ENCODE data around the gene MRRF. TPM values are rescaled to one million over a fixed set of nuclear protein-coding genes. Genes with fewer than 3 reads are reported as not detected.
A peak's percentile ranks its signal among the peaks of the same experiment; 100 is the strongest.

MRRF gene
- polyA plus RNA-seq, 1 experiment: 35.1 TPM

DNA sequence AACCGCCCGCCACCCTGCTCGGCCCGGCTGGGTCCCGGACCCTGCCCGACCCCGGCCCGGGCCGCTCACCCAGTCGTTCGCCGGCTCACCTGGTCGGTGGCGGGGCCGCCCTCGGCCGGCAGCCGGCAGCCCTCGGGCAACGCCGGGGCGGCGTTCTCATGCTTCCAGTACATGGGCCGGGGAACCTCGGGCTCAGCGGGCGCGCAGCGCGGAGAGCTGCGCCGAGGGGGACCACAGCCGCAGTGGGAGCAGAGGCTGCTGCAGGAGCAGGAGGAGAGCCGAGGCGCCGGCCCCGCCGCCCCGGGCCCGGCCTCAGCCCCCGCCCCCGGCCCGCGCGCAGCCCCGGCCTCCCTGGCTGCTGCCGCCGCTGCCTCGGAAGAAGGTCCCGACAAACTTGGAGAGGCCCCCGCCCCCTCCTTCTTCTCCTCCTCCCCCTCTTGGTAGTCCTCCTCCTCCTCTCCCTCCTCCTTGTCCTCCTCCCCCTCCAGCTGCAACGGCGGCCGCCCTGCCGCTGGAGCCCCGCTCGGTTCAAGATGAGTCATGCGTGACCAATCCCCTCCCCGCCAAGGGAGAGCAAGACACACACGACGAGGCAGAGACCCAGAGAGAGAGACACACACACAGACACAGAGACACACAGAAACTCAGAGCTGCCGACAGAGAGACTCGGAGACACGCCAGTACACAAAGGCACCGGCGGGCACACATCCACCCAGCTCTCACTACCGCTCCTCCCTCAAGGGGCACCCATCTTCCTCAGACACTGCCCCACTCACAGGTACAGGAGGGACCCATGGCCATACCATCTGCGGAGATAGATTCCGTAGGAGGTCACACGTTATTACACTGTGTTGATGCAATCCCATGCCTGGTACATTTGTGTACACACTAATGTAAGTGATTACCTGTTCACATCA lies 35.9 kb upstream of the MRRF start, which contains the start of gene LHX6:
Gene LHX6, minus strand, starts transcription at position 390 of the 917 bp plus-strand sequence. Its CDS starts 217 bp downstream, at position 173.
- H3K36me3 ChIP-seq (ENCODE audit: control insufficient read depth, insufficient read depth, low read length): no peaks in the 10 kb centered on the region
- CTCF ChIA-PET: interaction anchor here (0.6 to 1.2 kb wide), 3 partner anchors 16 to 224 kb away, joined by 3 to 4 read pairs (median 3); no protein-coding TSS in a partner anchor
- POLR2A ChIA-PET: interaction anchor here (0.6 kb wide), 1 partner anchor 122 kb away, joined by 3 read pairs; no protein-coding TSS in a partner anchor
- peaks cover 63% of the 10 kb centered on the region for H3K27me3 ChIP-seq (ENCODE audit: control insufficient read depth, insufficient read depth, low read length)
- H3K4me3 ChIP-seq (ENCODE audit: low read depth, low read length): peak within 1 kb of the TSS; percentile 8; the same call in 1 of the 2 replicates
- no peak for DNase-seq (ENCODE audit: low read depth)
- TF ChIP-seq, protein P1, sequence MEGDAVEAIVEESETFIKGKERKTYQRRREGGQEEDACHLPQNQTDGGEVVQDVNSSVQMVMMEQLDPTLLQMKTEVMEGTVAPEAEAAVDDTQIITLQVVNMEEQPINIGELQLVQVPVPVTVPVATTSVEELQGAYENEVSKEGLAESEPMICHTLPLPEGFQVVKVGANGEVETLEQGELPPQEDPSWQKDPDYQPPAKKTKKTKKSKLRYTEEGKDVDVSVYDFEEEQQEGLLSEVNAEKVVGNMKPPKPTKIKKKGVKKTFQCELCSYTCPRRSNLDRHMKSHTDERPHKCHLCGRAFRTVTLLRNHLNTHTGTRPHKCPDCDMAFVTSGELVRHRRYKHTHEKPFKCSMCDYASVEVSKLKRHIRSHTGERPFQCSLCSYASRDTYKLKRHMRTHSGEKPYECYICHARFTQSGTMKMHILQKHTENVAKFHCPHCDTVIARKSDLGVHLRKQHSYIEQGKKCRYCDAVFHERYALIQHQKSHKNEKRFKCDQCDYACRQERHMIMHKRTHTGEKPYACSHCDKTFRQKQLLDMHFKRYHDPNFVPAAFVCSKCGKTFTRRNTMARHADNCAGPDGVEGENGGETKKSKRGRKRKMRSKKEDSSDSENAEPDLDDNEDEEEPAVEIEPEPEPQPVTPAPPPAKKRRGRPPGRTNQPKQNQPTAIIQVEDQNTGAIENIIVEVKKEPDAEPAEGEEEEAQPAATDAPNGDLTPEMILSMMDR (IDR thresholded peaks at IDR 0.05; ENCODE audit: insufficient read depth, low read depth, low read length): no peak

DNA sequence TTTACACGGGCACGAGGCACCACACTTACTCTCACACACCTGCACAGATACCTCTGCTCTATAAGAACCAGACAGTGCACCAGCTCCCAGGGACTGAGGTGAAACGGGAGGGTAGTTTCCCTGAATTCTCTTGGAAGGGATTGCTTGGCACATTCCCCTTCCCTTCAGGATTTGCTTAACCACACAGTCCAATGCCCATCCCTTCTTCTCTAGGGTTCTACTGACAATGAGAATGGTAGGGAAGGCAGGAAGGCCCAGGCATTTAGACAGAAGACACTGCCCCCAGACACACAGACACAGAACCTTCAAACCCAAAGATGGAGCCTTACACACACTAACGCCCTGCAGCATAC lies 35.2 kb upstream of the MRRF start:
- Histone ChIP-seq H3K4me3 (ENCODE audit: low read depth, low read length) (no peak overlapping the region), H3K27me3 (ENCODE audit: control insufficient read depth, insufficient read depth, low read length) (peaks cover 59% of the 10 kb centered on the region), H3K36me3 (ENCODE audit: control insufficient read depth, insufficient read depth, low read length) (no peaks in the 10 kb centered on the region)
- DNase-seq (ENCODE audit: low read depth): no peak
- POLR2A ChIA-PET: no interaction called here
- TF ChIP-seq, protein P1 (IDR thresholded peaks at IDR 0.05; ENCODE audit: insufficient read depth, low read depth, low read length): no peak
- CTCF ChIA-PET: interaction anchor here (0.6 to 1.2 kb wide), 3 partner anchors 15 to 223 kb away, joined by 3 to 4 read pairs (median 3); no protein-coding TSS in a partner anchor

DNA sequence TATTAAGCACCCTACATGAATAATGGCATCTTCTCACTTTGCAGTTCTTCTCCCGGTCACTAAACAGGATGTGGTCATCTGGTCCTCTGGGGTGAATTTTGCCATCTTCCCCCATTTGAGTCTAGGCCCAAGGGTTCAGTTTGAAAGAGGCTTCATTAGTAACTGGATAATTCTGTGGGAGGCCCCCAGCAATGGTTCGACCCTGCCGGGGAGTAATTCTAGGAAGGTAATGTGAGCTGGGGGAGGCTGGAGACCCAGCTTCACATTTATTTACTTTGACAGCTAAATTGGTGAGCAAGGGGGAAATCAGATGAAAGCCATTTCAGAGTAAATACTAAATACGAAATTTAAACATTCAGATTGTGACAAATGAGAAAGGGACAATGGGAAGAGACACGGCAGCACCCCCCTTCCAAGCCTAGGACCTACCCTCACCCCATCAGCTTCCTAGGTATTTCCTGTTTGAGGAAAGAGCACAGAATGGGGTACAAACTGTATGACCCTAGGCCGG lies 31.8 kb upstream of the MRRF start:
- Histone ChIP-seq H3K36me3 (ENCODE audit: control insufficient read depth, insufficient read depth, low read length) (no peaks in the 10 kb centered on the region), H3K4me3 (ENCODE audit: low read depth, low read length) (no peak overlapping the region), H3K27me3 (ENCODE audit: control insufficient read depth, insufficient read depth, low read length) (peaks cover 27% of the 10 kb centered on the region)
- DNase-seq (ENCODE audit: low read depth): no peak
- POLR2A ChIA-PET: no interaction called here
- CTCF ChIA-PET: interaction anchor here (1.2 kb wide), 1 partner anchor 38 kb away, joined by 3 read pairs; no protein-coding TSS in a partner anchor
- TF ChIP-seq, protein P1 (IDR thresholded peaks at IDR 0.05; ENCODE audit: insufficient read depth, low read depth, low read length): no peak

DNA sequence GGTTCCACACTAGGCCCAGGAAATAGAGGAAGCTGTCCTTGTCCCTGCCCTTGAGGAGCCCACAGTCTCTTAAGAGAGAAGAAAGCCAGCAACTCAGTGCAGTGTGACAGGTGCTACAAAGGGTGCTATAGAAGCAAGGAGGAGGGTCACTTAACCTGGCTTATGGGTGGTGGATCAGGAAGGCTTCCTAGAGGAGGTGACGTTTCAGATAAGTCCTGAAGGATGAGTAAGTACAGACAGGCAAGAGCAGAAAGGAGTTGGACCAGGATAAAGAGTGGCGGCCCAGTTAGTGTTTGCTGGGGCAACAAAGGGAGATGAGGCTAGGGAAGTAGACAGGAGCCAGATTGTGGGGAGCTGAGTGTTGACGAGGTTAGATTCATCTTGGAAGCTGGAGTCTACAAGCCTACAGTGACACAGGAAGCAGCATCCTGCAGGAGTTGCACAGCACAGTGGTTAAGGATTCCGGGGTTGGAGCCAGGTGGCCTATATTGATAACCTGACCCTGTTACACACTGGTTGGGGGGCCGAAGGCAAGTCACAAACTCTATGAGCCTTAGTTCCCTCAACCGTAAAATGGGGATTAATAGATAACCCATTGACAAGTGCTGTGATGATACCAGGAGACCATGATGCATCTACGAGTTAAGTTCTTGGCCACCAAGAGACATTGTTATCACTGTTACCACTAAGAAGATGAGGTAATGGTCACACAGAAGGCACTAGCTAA lies 30.5 kb upstream of the MRRF start:
- TF ChIP-seq, protein P1 (IDR thresholded peaks at IDR 0.05; ENCODE audit: insufficient read depth, low read depth, low read length): no peak
- Histone ChIP-seq H3K27me3 (ENCODE audit: control insufficient read depth, insufficient read depth, low read length) (peaks cover 20% of the 10 kb centered on the region), H3K36me3 (ENCODE audit: control insufficient read depth, insufficient read depth, low read length) (no peaks in the 10 kb centered on the region), H3K4me3 (ENCODE audit: low read depth, low read length) (no peak overlapping the region)
- POLR2A ChIA-PET: no interaction called here
- DNase-seq (ENCODE audit: low read depth): no peak
- CTCF ChIA-PET: interaction anchor here (0.6 kb wide), 1 partner anchor 9 kb away, joined by 3 read pairs; no protein-coding TSS in a partner anchor

Data from BJ (cell line).